A549 (cell line): ENCODE data around the gene MEGF9.

ENCODE experiments used
- CTCF ChIP-seq: fragments of >200 bp; sonication (Bioruptor Twin); formaldehyde crosslinking; IDR thresholded peaks from 3 replicates; pipeline ENCODE4 v1.5.1; 2016
- MAZ ChIP-seq: fragments of 150-350 bp; IDR thresholded peaks from 2 replicates; pipeline ENCODE4 v1.6.1; 2014; ENCODE audit warnings: antibody characterized with exemption, low read depth, low read length, borderline replicate concordance
- MYC ChIP-seq: IDR thresholded peaks from 2 replicates; pipeline ENCODE4 v1.6.1; 2012; ENCODE audit warnings: mild to moderate bottlenecking, inconsistent platforms, low read length, improper control_type of control experiment, borderline replicate concordance
- POLR2A ChIP-seq: IDR thresholded peaks from 2 replicates; pipeline ENCODE4 v1.6.1; 2012; ENCODE audit warnings: mild to moderate bottlenecking, low read length

DNA sequence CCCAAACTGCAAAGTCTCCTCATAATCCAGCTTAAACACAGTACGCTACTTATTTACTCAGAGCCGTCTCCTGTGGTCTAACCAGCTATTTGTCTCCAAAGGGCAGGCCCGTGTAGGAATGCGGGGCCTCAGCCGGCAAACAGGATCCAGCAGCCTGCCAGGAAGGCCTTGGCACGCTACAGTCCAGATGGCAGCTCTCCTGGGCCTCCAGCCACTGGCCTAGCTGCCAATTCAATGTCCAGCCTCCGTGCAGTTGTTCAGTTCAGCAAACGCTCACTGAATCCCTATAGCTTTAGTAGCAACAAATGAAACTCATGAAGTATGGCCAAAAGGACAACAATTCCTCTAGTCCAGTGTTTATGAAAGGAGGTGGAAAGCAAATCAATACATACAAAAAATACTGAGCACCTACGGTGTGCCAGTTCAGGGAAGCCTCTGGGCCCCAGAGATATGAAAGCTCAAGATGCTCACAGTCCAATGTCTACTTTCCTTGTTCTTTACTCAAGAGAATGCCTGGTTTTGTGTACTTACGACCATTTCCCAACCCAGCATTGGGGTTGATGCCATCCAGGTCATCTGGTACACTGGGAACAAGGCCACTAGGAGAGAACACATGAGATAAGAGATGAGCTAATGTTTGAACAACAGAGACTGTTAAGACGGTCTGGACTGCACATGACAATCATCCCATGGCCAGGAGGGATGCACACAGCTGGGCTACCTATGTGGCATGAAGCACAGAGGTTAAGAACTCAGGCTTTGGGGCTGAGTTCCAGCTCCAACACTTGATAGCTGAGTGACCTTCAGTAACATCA lies 142.6 kb downstream of the MEGF9 start:
- TF ChIP-seq CTCF (no peak), MYC (no peak), MAZ (no peak), POLR2A (no peak)
